CD14-positive monocyte (primary cell): ENCODE measurements around the gene KIRREL3. TPM values are rescaled to one million over a fixed set of nuclear protein-coding genes. Genes with fewer than 3 reads are reported as not detected.

Source experiments
- DNase-seq, 3 donors: peaks; one replicate each; pipeline ENCODE4 v3.0.0-alpha.2; 2011 to 2022
- H2AFZ ChIP-seq: 2 replicates; pipeline ENCODE4 v1.6.0; 2012; ENCODE audit warnings: mild to moderate bottlenecking, low read depth, low read length, inconsistent platforms; ENCODE audit not compliant: insufficient read depth, poor library complexity, severe bottlenecking
- H3K27ac ChIP-seq, 2 donors: 1 replicate in 1 of 2; 2 replicates in 1 of 2; pipeline ENCODE4 v1.5.1; 2012 to 2013; ENCODE audit warnings: low read length in 2 of 2, control low read depth in 1 of 2, inconsistent platforms in 1 of 2, low read depth in 1 of 2, mild to moderate bottlenecking in 1 of 2
- H3K27me3 ChIP-seq, 2 donors: one replicate each; pipeline versions ENCODE4 v1.6.0 to v1.6.1; 2011 to 2013; ENCODE audit warnings: low read length in 2 of 2; ENCODE audit not compliant: control insufficient read depth in 2 of 2, insufficient read depth in 2 of 2
- H3K36me3 ChIP-seq, 2 donors: replicated peaks in 1 of 2; 1 replicate in 1 of 2; 2 replicates in 1 of 2; pipeline versions ENCODE4 v1.5.1 to v1.6.1; 2012 to 2013; ENCODE audit warnings: low read length in 2 of 2, control low read depth in 1 of 2, inconsistent platforms in 1 of 2, mild to moderate bottlenecking in 1 of 2; ENCODE audit not compliant: insufficient read depth in 2 of 2, control insufficient read depth in 1 of 2
- H3K4me1 ChIP-seq, 2 donors: 1 replicate in 1 of 2; 2 replicates in 1 of 2; pipeline versions ENCODE4 v1.5.1 to v1.6.1; 2012 to 2013; ENCODE audit warnings: low read length in 2 of 2, control low read depth in 1 of 2, inconsistent platforms in 1 of 2, mild to moderate bottlenecking in 1 of 2, moderate library complexity in 1 of 2; ENCODE audit not compliant: insufficient read depth in 2 of 2, control insufficient read depth in 1 of 2
- H3K4me2 ChIP-seq: replicated peaks from 2 replicates; pipeline ENCODE3; 2012; ENCODE audit warnings: low read length, moderate library complexity, mild to moderate bottlenecking; ENCODE audit not compliant: poor library complexity, severe bottlenecking; ENCODE audit errors: extremely low read depth
- H3K4me3 ChIP-seq, 3 experiments: fragments of 200-600 bp in 1 of 3; sonication (generic) in 1 of 3; replicated peaks in 1 of 3; 1 replicate in 2 of 3; 2 replicates in 1 of 3; pipeline ENCODE4 v1.5.1; 2011 to 2013; ENCODE audit warnings: low read length in 3 of 3, mild to moderate bottlenecking in 3 of 3, control low read depth in 2 of 3, low read depth in 2 of 3, inconsistent platforms in 1 of 3, moderate library complexity in 1 of 3
- H3K79me2 ChIP-seq: 2 replicates; pipeline ENCODE4 v1.6.0; 2012; ENCODE audit warnings: mild to moderate bottlenecking, control low read depth, inconsistent platforms, low read length, moderate library complexity; ENCODE audit not compliant: insufficient read depth
- H3K9ac ChIP-seq: 2 replicates; pipeline ENCODE4 v1.6.0; 2017; ENCODE audit warnings: low read length, mild to moderate bottlenecking; ENCODE audit not compliant: insufficient read depth, poor library complexity, severe bottlenecking
- H3K9me3 ChIP-seq, 2 donors: replicated peaks in 1 of 2; 1 replicate in 1 of 2; 2 replicates in 1 of 2; pipeline versions ENCODE4 v1.5.1 to v1.6.1; 2012 to 2013; ENCODE audit warnings: low read length in 2 of 2, control low read depth in 1 of 2; ENCODE audit not compliant: control insufficient read depth in 1 of 2, insufficient read depth in 1 of 2
- H4K20me1 ChIP-seq: 2 replicates; pipeline ENCODE4 v1.6.0; 2012; ENCODE audit warnings: mild to moderate bottlenecking, low read length, control low read depth, moderate library complexity; ENCODE audit not compliant: insufficient read depth
- H3K27ac Mint-ChIP-seq, 7 donors: one replicate each; pipeline ENCODE4 v1.8.0; 2020; ENCODE audit warnings: mild to moderate bottlenecking in 7 of 7, mixed read lengths in 7 of 7, moderate library complexity in 6 of 7, inconsistent platforms in 2 of 7
- H3K27me3 Mint-ChIP-seq, 3 donors: one replicate each; pipeline ENCODE4 v1.8.0; 2021 to 2022; ENCODE audit warnings: low read depth in 3 of 3, mild to moderate bottlenecking in 3 of 3, mixed read lengths in 3 of 3, moderate library complexity in 3 of 3, inconsistent platforms in 1 of 3
- H3K36me3 Mint-ChIP-seq, 2 donors: one replicate each; pipeline ENCODE4 v1.8.0; 2020; ENCODE audit warnings: mixed read lengths in 2 of 2, inconsistent platforms in 1 of 2, mild to moderate bottlenecking in 1 of 2
- H3K4me1 Mint-ChIP-seq: one replicate; pipeline ENCODE4 v1.8.0; 2020; ENCODE audit warnings: mild to moderate bottlenecking, mixed read lengths
- H3K4me3 Mint-ChIP-seq, 2 donors: one replicate each; pipeline ENCODE4 v1.8.0; 2020; ENCODE audit warnings: mild to moderate bottlenecking in 2 of 2, mixed read lengths in 2 of 2, moderate library complexity in 1 of 2
- H3K9me3 Mint-ChIP-seq, 7 donors: one replicate each; pipeline ENCODE4 v1.8.0; 2020 to 2022; ENCODE audit warnings: mixed read lengths in 7 of 7, mild to moderate bottlenecking in 6 of 7, moderate library complexity in 6 of 7, inconsistent platforms in 2 of 7
- CTCF ChIP-seq: fragments of 200-600 bp; IDR thresholded peaks from one replicate; pipeline ENCODE4 v1.8.0; 2022; ENCODE audit warnings: antibody characterized with exemption, mild to moderate bottlenecking
- whole genome bisulfite sequencing: methylation state at CpG from one replicate; pipeline ENCODE4 v1.1.5; 2013; ENCODE audit warnings: missing lambda C conversion rate; ENCODE audit not compliant: insufficient coverage; 5-methylcytosine and 5-hydroxymethylcytosine counted together
- intact Hi-C, 2 donors: fragments of 100-400 bp; cut with micrococcal nuclease; formaldehyde crosslinking; loops; one replicate each; pipeline versions ENCODE4 v1.15.0 to v1.15.1; 2023
- polyA plus RNA-seq, 3 donors: library from polyadenylated mRNA; depleted of rRNA in 1 of 3; unstranded in 2 of 3; stranded (reverse) in 1 of 3; fragments of 300-500 nt in 2 of 3; fragments of >200 nt in 1 of 3; fragmentation: Illumina TruSeq in 2 of 3; gene quantifications; 1 replicate in 2 of 3; 2 replicates in 1 of 3; pipeline ENCODE4 v1.2.3, GENCODE V29; 2012 to 2021

Gene KIRREL3
- polyA plus RNA-seq, 3 donors, result not detected

- H3K27ac Mint-ChIP-seq, result no peak overlapping the region
- no peak for TF ChIP-seq CTCF
- Histone ChIP-seq H3K27me3 (no peaks in the 10 kb centered on the region), H3K4me1 (no peaks in the 10 kb centered on the region), H3K36me3 (no peaks in the 10 kb centered on the region), H3K27ac (no peak overlapping the region), H3K9ac (no peak overlapping the region), H4K20me1 (no peaks in the 10 kb centered on the region), H3K4me3 (no peak overlapping the region), H3K4me2 (no peak overlapping the region), H2AFZ (no peak overlapping the region), H3K9me3 (peaks cover 7 to 12% of the 10 kb centered on the region in 2 donors), H3K79me2 (no peaks in the 10 kb centered on the region)
- H3K4me1 Mint-ChIP-seq, result no peaks in the 10 kb centered on the region
- H3K36me3 Mint-ChIP-seq, result no peaks in the 10 kb centered on the region
- H3K4me3 Mint-ChIP-seq, result no peak overlapping the region
- no peak for DNase-seq
- peaks cover 0 to 4% (median 2%) of the 10 kb centered on the region in 3 donors for H3K27me3 Mint-ChIP-seq
- intact Hi-C loops, result loop anchor here in 1 of 2 donors (10.0 kb wide), 1 partner anchor 898 kb away; no protein-coding TSS in a partner anchor
- WGBS, result 95% methylated on average over 9 of the region's 10 CpGs
- H3K9me3 Mint-ChIP-seq, result peaks cover 3 to 14% (median 9%) of the 10 kb centered on the region in 7 donors
Measured at GRCh38 chr11:126446581-126446980, 554.0 kb downstream of the KIRREL3 start.

DNA sequence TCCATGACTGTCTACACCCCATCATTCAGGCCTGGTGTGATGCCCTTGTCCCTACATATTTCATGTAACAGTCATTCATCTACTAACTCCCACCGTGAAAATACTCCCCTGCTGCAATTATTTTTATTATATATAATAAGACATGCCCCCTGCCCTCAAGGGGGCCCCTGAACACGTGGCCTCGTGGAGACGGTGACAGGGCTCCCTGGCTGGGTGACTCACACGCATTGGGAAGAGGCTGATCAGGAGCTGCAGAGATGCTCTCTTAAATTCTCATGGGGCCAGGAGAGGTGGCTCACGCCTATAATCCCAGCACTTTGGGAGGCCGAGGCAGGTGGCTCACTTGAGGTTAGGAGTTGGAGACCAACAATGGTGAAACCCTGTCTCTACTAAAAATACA is 556.5 kb downstream of the KIRREL3 start:
- Histone ChIP-seq H3K4me1 (peaks cover 4% of the 10 kb centered on the region in 2 donors), H4K20me1 (no peaks in the 10 kb centered on the region), H3K9ac (no peak overlapping the region), H3K9me3 (no peaks in the 10 kb centered on the region), H3K36me3 (no peaks in the 10 kb centered on the region), H3K79me2 (no peaks in the 10 kb centered on the region), H3K27me3 (no peaks in the 10 kb centered on the region), H3K27ac (no peak overlapping the region), H3K4me2 (no peak overlapping the region), H2AFZ (no peak overlapping the region), H3K4me3 (no peak overlapping the region)
- no peak for TF ChIP-seq CTCF
- Mint-ChIP-seq H3K36me3 (no peaks in the 10 kb centered on the region), H3K9me3 (no peaks in the 10 kb centered on the region), H3K27me3 (peaks cover 0 to 1% (median 1%) of the 10 kb centered on the region in 3 donors), H3K4me1 (peaks cover 5% of the 10 kb centered on the region), H3K27ac (no peak overlapping the region), H3K4me3 (no peak overlapping the region)
- no peak for DNase-seq
- 60% methylated on average over 4 of the region's 7 CpGs for WGBS
- intact Hi-C loops, result loop anchor here (5.0 to 10.0 kb wide), 3 partner anchors 543 to 903 kb away; no protein-coding TSS in a partner anchor
